ENCODE data around the gene CDK6. TPM values are rescaled to one million over a fixed set of nuclear protein-coding genes. Genes with fewer than 3 reads are reported as not detected.
A peak's percentile ranks its signal among the peaks of the same experiment; 100 is the strongest.
"Not testable (repeated sequence)": the region's sequence is repeated elsewhere in the genome, so short reads cannot be mapped to it uniquely, and the experiment has no call there.

The CDK6 gene
- total RNA-seq, 2 donors from 2014 or later, result 28.5 to 36.6 TPM

GRCh38 chr7:92609921-92610518, 226.4 kb downstream of the CDK6 start:
- no peaks in the 10 kb centered on the region for H3K4me1 ChIP-seq (ENCODE audit: control insufficient read depth, insufficient read depth, low read length)
- Mint-ChIP-seq H3K4me1 (peaks cover 14% of the 10 kb centered on the region), H3K27ac (no peak overlapping the region), H3K9me3 (no peaks in the 10 kb centered on the region), H3K4me3 (no peak overlapping the region), H3K36me3 (ENCODE audit: low read depth) (peaks cover 5% of the 10 kb centered on the region), H3K27me3 (ENCODE audit: insufficient read depth) (peaks cover 14% of the 10 kb centered on the region)
- H3K27me3 ChIP-seq (ENCODE audit: control insufficient read depth, insufficient read depth, low read length, poor library complexity, severe bottlenecking), result no peaks in the 10 kb centered on the region
- peaks cover 26% of the 10 kb centered on the region for H3K36me3 ChIP-seq (ENCODE audit: control insufficient read depth, insufficient read depth, low read length)
- DNase-seq, result no peak
- no peak overlapping the region for H3K27ac ChIP-seq (ENCODE audit: low read depth, low read length)
- no peak overlapping the region for H3K4me3 ChIP-seq (ENCODE audit: low read length)
- no peaks in the 10 kb centered on the region for H3K9me3 ChIP-seq (ENCODE audit: control insufficient read depth, low read length)
- TF ChIP-seq, protein P1, sequence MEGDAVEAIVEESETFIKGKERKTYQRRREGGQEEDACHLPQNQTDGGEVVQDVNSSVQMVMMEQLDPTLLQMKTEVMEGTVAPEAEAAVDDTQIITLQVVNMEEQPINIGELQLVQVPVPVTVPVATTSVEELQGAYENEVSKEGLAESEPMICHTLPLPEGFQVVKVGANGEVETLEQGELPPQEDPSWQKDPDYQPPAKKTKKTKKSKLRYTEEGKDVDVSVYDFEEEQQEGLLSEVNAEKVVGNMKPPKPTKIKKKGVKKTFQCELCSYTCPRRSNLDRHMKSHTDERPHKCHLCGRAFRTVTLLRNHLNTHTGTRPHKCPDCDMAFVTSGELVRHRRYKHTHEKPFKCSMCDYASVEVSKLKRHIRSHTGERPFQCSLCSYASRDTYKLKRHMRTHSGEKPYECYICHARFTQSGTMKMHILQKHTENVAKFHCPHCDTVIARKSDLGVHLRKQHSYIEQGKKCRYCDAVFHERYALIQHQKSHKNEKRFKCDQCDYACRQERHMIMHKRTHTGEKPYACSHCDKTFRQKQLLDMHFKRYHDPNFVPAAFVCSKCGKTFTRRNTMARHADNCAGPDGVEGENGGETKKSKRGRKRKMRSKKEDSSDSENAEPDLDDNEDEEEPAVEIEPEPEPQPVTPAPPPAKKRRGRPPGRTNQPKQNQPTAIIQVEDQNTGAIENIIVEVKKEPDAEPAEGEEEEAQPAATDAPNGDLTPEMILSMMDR (conservative IDR thresholded peaks at IDR 0.05), result peak; percentile 71
- H3K9ac ChIP-seq (ENCODE audit: extremely low read depth, low read length, poor library complexity, severe bottlenecking), result no peak overlapping the region
- 55 to 83% methylated on average over 4 to 5 of the region's 5 CpGs for WGBS, 2 experiments (ENCODE audit: insufficient coverage in 1 of 2, insufficient read length in 1 of 2)

DNA sequence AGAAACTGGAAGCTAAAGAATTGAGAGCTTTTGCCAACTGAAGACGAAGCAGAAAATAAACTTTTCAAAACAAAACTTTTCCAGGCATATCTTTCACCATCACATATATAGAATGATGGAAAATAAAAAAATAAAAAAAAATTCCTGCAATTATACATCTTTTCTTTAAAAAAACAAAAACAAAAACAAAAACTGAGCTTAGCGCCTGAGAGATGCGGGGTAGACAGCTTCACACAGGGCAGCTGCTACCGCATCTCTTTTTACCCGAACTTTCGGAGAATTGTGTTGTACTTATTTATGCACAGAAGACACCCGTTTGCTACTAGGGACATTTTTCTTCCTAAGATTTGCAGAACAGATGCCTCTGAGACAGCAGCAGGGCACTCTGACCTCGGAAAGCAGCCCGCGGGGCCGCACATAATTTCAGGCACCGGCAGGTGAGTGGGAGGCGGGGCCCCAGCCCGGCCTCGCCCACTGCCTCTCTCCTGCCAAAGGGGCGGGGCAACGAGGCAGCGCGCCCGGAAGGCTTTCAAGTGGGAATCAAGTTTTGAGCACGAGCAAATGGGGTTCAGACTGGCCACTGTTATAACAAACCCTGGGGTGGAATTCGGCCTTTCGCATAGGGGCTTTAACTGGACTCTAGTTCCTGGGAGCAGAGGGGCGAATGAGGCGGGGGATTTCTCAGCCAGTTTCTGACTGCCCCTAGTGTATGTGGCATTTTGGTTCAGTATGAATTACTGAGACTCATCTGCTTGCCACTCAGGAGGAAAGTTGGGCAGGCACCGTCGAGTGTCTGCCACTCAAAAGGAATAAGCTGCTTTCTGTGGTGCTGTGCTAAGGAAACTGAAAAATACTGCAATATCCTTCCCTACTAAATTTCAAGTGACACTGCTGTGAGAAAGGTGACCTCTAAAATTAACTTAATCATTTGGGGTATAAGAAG, 227.7 kb downstream of the CDK6 start:
- peak; percentile 92 for DNase-seq
- no peaks in the 10 kb centered on the region for H3K4me1 ChIP-seq (ENCODE audit: control insufficient read depth, insufficient read depth, low read length)
- TF ChIP-seq, protein P1 (conservative IDR thresholded peaks at IDR 0.05), result no peak
- peak overlapping the region; percentile 76 for H3K4me3 ChIP-seq (ENCODE audit: low read length)
- Mint-ChIP-seq H3K27me3 (ENCODE audit: insufficient read depth) (peaks cover 14% of the 10 kb centered on the region), H3K36me3 (ENCODE audit: low read depth) (no peaks in the 10 kb centered on the region), H3K27ac (no peak overlapping the region), H3K4me1 (peaks cover 9% of the 10 kb centered on the region), H3K4me3 (peak overlapping the region; percentile 69), H3K9me3 (no peaks in the 10 kb centered on the region)
- no peaks in the 10 kb centered on the region for H3K27me3 ChIP-seq (ENCODE audit: control insufficient read depth, insufficient read depth, low read length, poor library complexity, severe bottlenecking)
- H3K27ac ChIP-seq (ENCODE audit: low read depth, low read length), result no peak overlapping the region
- peak overlapping the region; percentile 17 for H3K9ac ChIP-seq (ENCODE audit: extremely low read depth, low read length, poor library complexity, severe bottlenecking)
- no peaks in the 10 kb centered on the region for H3K9me3 ChIP-seq (ENCODE audit: control insufficient read depth, low read length)
- 33% methylated on average over 17 to 26 of the region's 27 CpGs for WGBS, 2 experiments (ENCODE audit: insufficient coverage in 1 of 2, insufficient read length in 1 of 2)
- peaks cover 13% of the 10 kb centered on the region for H3K36me3 ChIP-seq (ENCODE audit: control insufficient read depth, insufficient read depth, low read length)

DNA sequence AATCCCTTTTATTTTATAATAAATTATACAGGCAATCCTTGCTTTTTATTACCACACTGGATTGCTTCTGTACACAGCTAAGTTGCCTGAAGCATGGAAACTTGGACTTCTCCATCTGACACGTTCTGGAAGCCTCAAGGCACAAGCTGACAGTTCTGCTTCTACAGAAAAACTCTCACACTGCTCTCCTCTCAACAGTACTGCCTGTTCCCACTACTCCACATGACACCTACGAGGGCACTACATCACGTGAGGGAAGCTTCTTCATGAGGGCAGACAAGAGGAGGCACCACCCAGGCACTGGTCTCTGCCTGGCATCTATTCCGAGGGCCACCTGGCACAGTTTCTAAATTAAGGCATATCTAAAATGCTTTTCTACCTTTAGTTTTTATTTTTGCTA, 229.4 kb downstream of the CDK6 start:
- Histone ChIP-seq H3K9me3 (ENCODE audit: control insufficient read depth, low read length) (no peaks in the 10 kb centered on the region), H3K36me3 (ENCODE audit: control insufficient read depth, insufficient read depth, low read length) (peaks cover 5% of the 10 kb centered on the region), H3K27me3 (ENCODE audit: control insufficient read depth, insufficient read depth, low read length, poor library complexity, severe bottlenecking) (no peaks in the 10 kb centered on the region), H3K4me1 (ENCODE audit: control insufficient read depth, insufficient read depth, low read length) (no peaks in the 10 kb centered on the region), H3K27ac (ENCODE audit: low read depth, low read length) (no peak overlapping the region), H3K4me3 (ENCODE audit: low read length) (no peak overlapping the region), H3K9ac (ENCODE audit: extremely low read depth, low read length, poor library complexity, severe bottlenecking) (no peak overlapping the region)
- H3K4me3 Mint-ChIP-seq, result no peak overlapping the region
- H3K36me3 Mint-ChIP-seq (ENCODE audit: low read depth), result no peaks in the 10 kb centered on the region
- DNase-seq, result no peak
- H3K27me3 Mint-ChIP-seq (ENCODE audit: insufficient read depth), result peaks cover 14% of the 10 kb centered on the region
- H3K27ac Mint-ChIP-seq, result no peak overlapping the region
- peaks cover 9% of the 10 kb centered on the region for H3K4me1 Mint-ChIP-seq
- no peaks in the 10 kb centered on the region for H3K9me3 Mint-ChIP-seq
- WGBS, 2 experiments (ENCODE audit: insufficient coverage in 1 of 2, insufficient read length in 1 of 2), result 90 to 93% methylated on average over 4 of the region's 4 CpGs
- TF ChIP-seq, protein P1 (conservative IDR thresholded peaks at IDR 0.05), result no peak

- H3K9ac ChIP-seq (ENCODE audit: extremely low read depth, low read length, poor library complexity, severe bottlenecking); H3K27me3 ChIP-seq (ENCODE audit: control insufficient read depth, insufficient read depth, low read length, poor library complexity, severe bottlenecking); H3K27ac Mint-ChIP-seq; H3K9me3 Mint-ChIP-seq; H3K27ac ChIP-seq (ENCODE audit: low read depth, low read length); H3K36me3 Mint-ChIP-seq (ENCODE audit: low read depth); H3K9me3 ChIP-seq (ENCODE audit: control insufficient read depth, low read length); DNase-seq; H3K36me3 ChIP-seq (ENCODE audit: control insufficient read depth, insufficient read depth, low read length); H3K4me3 Mint-ChIP-seq; H3K4me1 Mint-ChIP-seq; H3K4me3 ChIP-seq (ENCODE audit: low read length); H3K4me1 ChIP-seq (ENCODE audit: control insufficient read depth, insufficient read depth, low read length): not testable (repeated sequence)
- peaks cover 14% of the 10 kb centered on the region for H3K27me3 Mint-ChIP-seq (ENCODE audit: insufficient read depth)
- WGBS, 2 experiments (ENCODE audit: insufficient coverage in 1 of 2, insufficient read length in 1 of 2), result 78 to 92% methylated on average over 7 of the region's 7 CpGs
Observed at GRCh38 chr7:92604517-92604916, 231.9 kb downstream of the CDK6 start.
